ENCODE measurements around the gene ACCSL. TPM values are rescaled to one million over a fixed set of nuclear protein-coding genes. Genes with fewer than 3 reads are reported as not detected.

The ACCSL gene
- total and polyA plus RNA-seq, 9 donors: 0.05 to 0.67 TPM; not detected in 7

DNA sequence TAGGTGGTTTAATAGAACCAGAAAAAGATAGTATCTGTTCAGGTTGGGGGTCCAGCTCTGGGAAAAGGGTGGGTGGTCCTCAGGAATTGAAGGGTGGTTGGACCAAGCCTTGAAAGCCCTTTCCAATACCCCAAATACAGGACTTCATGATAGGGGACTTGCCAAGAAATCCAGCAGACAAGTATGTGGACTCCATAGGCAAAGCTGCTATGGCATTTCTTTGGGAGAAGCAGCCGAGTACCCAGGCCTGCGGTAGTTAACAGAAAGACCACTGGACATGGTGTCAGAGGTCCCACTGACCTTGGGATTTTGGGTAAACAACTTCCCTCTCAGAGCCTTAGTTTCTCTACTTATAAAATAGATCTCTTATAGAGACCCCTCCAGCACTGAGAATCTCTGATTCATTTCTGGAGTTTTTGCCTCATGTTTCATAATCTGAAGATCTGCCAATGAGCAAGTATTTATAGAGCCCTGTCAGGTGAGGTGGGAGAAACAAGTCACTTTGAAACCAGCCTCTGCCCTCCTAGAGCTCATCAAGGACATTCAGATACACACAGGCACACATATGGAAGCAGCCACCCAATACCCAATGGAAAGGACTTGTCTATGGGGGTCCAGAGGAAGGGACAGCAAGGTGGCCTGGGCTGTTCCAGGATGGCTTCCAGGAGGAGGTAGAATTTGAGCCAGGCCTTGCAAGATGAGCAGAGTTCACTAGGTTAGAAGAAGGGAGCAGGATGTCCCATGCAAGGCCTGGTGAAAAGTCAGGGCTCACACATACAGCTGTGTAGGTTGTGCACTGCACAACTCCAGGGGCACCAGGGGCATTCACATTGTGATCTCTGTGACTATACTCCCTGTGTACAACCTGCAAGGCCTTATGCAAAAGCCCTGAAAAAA, 31.0 kb upstream of the ACCSL start:
- Histone ChIP-seq H3K27me3 (no peaks in the 10 kb centered on the region), H3K36me3 (no peaks in the 10 kb centered on the region), H3K4me3 (no peak overlapping the region), H3K9me3 (no peaks in the 10 kb centered on the region), H3K27ac (peak overlapping the region in 1 of 2 donors; percentile 26), H3K4me1 (ENCODE audit: insufficient read depth) (peaks cover 14% of the 10 kb centered on the region)
- DNase-seq: peak in 2 of 5 donors; percentile 8 to 10
- intact Hi-C loops (cut with DNase I): no loop called here
- TF ChIP-seq, protein P1, sequence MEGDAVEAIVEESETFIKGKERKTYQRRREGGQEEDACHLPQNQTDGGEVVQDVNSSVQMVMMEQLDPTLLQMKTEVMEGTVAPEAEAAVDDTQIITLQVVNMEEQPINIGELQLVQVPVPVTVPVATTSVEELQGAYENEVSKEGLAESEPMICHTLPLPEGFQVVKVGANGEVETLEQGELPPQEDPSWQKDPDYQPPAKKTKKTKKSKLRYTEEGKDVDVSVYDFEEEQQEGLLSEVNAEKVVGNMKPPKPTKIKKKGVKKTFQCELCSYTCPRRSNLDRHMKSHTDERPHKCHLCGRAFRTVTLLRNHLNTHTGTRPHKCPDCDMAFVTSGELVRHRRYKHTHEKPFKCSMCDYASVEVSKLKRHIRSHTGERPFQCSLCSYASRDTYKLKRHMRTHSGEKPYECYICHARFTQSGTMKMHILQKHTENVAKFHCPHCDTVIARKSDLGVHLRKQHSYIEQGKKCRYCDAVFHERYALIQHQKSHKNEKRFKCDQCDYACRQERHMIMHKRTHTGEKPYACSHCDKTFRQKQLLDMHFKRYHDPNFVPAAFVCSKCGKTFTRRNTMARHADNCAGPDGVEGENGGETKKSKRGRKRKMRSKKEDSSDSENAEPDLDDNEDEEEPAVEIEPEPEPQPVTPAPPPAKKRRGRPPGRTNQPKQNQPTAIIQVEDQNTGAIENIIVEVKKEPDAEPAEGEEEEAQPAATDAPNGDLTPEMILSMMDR (IDR thresholded peaks at IDR 0.05): no peak
- WGBS, 3 donors: 81 to 85% (median 83%) methylated on average over 2 of the region's 2 CpGs

DNA sequence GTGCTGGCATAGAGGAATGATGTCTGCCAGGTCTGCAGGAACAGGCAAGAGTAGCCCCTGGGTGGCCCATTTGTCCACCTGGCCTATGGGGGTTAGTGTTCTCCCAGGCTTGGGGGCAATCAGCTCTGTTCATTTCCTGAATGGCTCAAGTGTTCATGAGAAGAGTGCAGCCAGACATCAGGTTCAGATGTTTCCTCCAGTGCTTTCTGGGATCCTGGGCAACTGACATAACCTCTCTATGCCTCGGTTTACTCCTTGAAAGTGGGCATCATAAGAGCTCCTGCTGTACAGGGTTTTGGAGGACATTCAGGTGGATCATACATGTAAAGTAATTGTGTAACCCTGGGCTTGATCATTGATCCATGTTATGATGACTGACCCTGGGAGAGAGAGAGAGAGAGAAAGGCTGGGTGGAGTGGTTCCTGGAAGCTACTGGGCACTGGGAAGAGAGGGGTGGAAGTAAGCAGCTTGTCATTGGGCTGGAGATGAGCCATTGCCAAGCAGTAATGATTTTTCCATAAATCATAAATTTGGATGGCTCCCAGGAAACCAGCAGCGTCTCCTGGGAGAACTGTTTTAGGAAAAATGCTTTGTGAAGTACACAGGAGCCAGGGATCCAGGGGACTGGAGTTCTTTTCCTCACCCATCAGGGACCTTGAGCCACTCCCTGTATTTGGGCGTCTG, 30.2 kb upstream of the ACCSL start:
- intact Hi-C loops (cut with DNase I): no loop called here
- WGBS, 3 donors: 37 to 41% (median 39%) methylated on average over 3 of the region's 3 CpGs
- Histone ChIP-seq H3K27ac (peak overlapping the region; percentile 44 to 52), H3K36me3 (no peaks in the 10 kb centered on the region), H3K9me3 (no peaks in the 10 kb centered on the region), H3K27me3 (no peaks in the 10 kb centered on the region), H3K4me3 (no peak overlapping the region), H3K4me1 (ENCODE audit: insufficient read depth) (peaks cover 14% of the 10 kb centered on the region)
- peak in 3 of 5 donors; percentile 5 to 17 (median 17) for DNase-seq
- TF ChIP-seq EP300 (IDR thresholded peaks at IDR 0.05): no peak
- no peak for TF ChIP-seq POLR2A (IDR thresholded peaks at IDR 0.05)
- TF ChIP-seq, protein P1 (IDR thresholded peaks at IDR 0.05): no peak

DNA sequence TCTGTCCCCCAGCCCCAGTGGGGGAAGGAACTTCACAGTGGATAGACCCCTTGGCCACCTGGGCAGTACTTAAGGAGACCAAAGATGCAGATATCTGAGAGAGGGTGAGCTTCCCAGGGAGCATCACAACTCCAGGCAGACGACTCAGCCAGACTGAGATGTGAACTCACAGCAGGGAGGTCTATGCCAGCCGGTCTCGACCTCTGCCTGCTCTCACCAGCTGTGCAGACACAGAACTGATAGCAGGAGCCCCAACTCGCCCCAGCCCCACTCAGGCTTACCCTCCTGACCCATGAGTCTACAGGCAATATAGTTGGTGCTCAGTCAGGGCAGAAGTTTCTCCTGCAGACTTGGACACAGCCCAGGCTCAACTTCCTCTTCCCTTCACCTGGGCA, 29.7 kb upstream of the ACCSL start:
- TF ChIP-seq, protein P1 (IDR thresholded peaks at IDR 0.05): no peak
- TF ChIP-seq POLR2A (IDR thresholded peaks at IDR 0.05) (no peak), EP300 (IDR thresholded peaks at IDR 0.05) (no peak)
- H3K9me3 ChIP-seq: no peaks in the 10 kb centered on the region
- H3K27ac ChIP-seq: peak overlapping the region; percentile 44 to 52
- WGBS, 3 donors: 0 to 17% (median 14%) methylated on average over 4 of the region's 4 CpGs
- H3K4me1 ChIP-seq (ENCODE audit: insufficient read depth): peaks cover 14% of the 10 kb centered on the region
- no peaks in the 10 kb centered on the region for H3K27me3 ChIP-seq
- intact Hi-C loops (cut with DNase I): no loop called here
- peak in 2 of 5 donors; percentile 19 to 36 for DNase-seq
- H3K4me3 ChIP-seq: no peak overlapping the region
- H3K36me3 ChIP-seq: no peaks in the 10 kb centered on the region

DNA sequence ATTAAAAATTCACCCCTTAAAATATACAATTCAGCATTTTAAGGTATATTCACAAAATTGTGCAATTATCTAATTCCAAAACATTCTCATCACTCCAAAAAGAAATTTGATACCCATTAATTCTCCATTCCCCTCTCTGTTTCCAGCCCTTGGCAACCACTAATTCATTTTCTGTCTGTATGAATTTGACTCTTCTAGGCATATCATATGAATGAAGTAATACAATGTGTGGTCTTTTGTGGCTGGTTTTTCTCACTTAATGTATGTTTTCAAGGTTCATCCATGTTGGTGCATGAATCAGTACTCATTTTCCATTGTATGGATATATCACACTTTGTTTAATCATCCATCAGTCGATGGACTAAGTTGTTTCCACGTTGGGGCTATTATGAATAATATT, 29.0 kb upstream of the ACCSL start:
- H3K27ac ChIP-seq: no peak overlapping the region
- 66 to 73% (median 70%) methylated on average over 2 of the region's 2 CpGs for WGBS, 3 donors
- DNase-seq: no peak
- intact Hi-C loops (cut with DNase I): no loop called here
- no peak overlapping the region for H3K4me3 ChIP-seq
- H3K4me1 ChIP-seq (ENCODE audit: insufficient read depth): peaks cover 14% of the 10 kb centered on the region
- no peaks in the 10 kb centered on the region for H3K9me3 ChIP-seq
- H3K36me3 ChIP-seq: no peaks in the 10 kb centered on the region
- H3K27me3 ChIP-seq: no peaks in the 10 kb centered on the region
- TF ChIP-seq POLR2A (IDR thresholded peaks at IDR 0.05) (no peak), EP300 (IDR thresholded peaks at IDR 0.05) (no peak)
- TF ChIP-seq, protein P1 (IDR thresholded peaks at IDR 0.05): no peak
